Medulla oblongata (tissue), 1 donor: ENCODE results near the gene DOCK10.
A peak's percentile ranks its signal among the peaks of the same experiment; 100 is the strongest.

Experiments used
- DNase-seq: peaks from one replicate; pipeline ENCODE4 v3.0.0-alpha.2; 2015; ENCODE audit errors: extremely low spot score

DOCK10 gene

GRCh38 chr2:225041207-225041850 lies 939 bp downstream of the DOCK10 start:
- peak; percentile 73 for DNase-seq

- DNase-seq, result peak; percentile 72
Measured at GRCh38 chr2:225040856-225041206, 1.4 kb downstream of the DOCK10 start.

GRCh38 chr2:225040142-225040541 lies 2.1 kb downstream of the DOCK10 start:
- peak; percentile 29 for DNase-seq

- DNase-seq, result no peak
Measured at GRCh38 chr2:225038231-225038523, 4.1 kb downstream of the DOCK10 start.

GRCh38 chr2:225037415-225038230 lies 4.6 kb downstream of the DOCK10 start:
- no peak for DNase-seq

GRCh38 chr2:225036431-225036830 lies 5.8 kb downstream of the DOCK10 start:
- no peak for DNase-seq

GRCh38 chr2:225033440-225034318 lies 8.6 kb downstream of the DOCK10 start:
- peak; percentile 80 for DNase-seq

GRCh38 chr2:225032246-225032645 lies 10.0 kb downstream of the DOCK10 start:
- DNase-seq, result no peak

GRCh38 chr2:225031599-225031998 lies 10.7 kb downstream of the DOCK10 start:
- DNase-seq, result no peak

GRCh38 chr2:225030893-225031292 lies 11.4 kb downstream of the DOCK10 start:
- DNase-seq, result no peak

- no peak for DNase-seq
Measured at GRCh38 chr2:225030203-225030602, 12.1 kb downstream of the DOCK10 start.

GRCh38 chr2:225028572-225028971 lies 13.7 kb downstream of the DOCK10 start:
- no peak for DNase-seq

- no peak for DNase-seq
Measured at GRCh38 chr2:225027061-225027762, 15.1 kb downstream of the DOCK10 start.

- peak; percentile 73 for DNase-seq
Measured at GRCh38 chr2:225025917-225026571, 16.2 kb downstream of the DOCK10 start.

- DNase-seq, result no peak
Measured at GRCh38 chr2:225022188-225022587, 20.1 kb downstream of the DOCK10 start.

GRCh38 chr2:225020168-225020849 lies 22.0 kb downstream of the DOCK10 start:
- no peak for DNase-seq

- no peak for DNase-seq
Measured at GRCh38 chr2:225019105-225019504, 23.2 kb downstream of the DOCK10 start.

GRCh38 chr2:225017713-225018112 lies 24.6 kb downstream of the DOCK10 start:
- DNase-seq, result no peak

GRCh38 chr2:225017098-225017685 lies 25.1 kb downstream of the DOCK10 start:
- DNase-seq, result no peak
